ENCODE measurements around the gene ZNF302.

GRCh38 chr19:34722353-34722752, 44.9 kb downstream of the ZNF302 start:
- no peak for TF ChIP-seq EZH2 (IDR thresholded peaks at IDR 0.05)
- no peak for TF ChIP-seq POLR2AphosphoS5 (IDR thresholded peaks at IDR 0.05; ENCODE audit: borderline replicate concordance, low read depth, low read length)
- TF ChIP-seq FOXP2 (optimal IDR thresholded peaks at IDR 0.05; ENCODE audit: control extremely low read depth, extremely low read length, insufficient read depth) = no peak

All from SK-N-MC (cell line).